ENCODE data around the gene NISCH.
A peak's percentile ranks its signal among the peaks of the same experiment; 100 is the strongest.

NISCH gene

GRCh38 chr3:52468336-52468735, 12.9 kb downstream of the NISCH start:
- ATAC-seq (ENCODE audit: low read depth): no peak

DNA sequence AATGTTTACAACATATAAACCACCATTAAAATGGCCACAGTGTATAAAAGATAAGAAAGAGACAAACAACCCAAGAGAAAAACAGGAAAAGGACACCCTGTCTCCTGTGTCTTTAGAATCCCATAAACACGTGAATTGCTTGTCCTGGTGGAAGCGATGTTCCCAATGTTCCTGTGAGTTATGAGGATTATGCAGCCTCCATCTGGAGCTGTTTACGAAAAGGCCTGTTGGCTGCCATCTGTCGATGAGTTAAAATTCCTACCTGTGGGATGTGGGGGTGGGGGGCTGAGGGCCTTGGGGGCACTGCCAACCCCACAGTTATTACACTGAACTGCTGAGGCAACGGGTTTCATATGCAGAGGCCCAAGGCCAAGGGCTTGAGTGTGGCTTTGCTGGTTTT, 13.6 kb downstream of the NISCH start:
- H3K9me3 ChIP-seq (ENCODE audit: severe bottlenecking): no peaks in the 10 kb centered on the region
- no peak for TF ChIP-seq CTCF (IDR thresholded peaks at IDR 0.05; ENCODE audit: poor library complexity, severe bottlenecking)
- DNase-seq (ENCODE audit: low spot score) (no peak), ATAC-seq (ENCODE audit: low read depth) (no peak)
- H3K27me3 ChIP-seq (ENCODE audit: insufficient read depth, poor library complexity, severe bottlenecking): no peaks in the 10 kb centered on the region
- H3K27ac ChIP-seq (ENCODE audit: poor library complexity, severe bottlenecking): no peak overlapping the region
- H3K36me3 ChIP-seq (ENCODE audit: low read depth): peaks cover 60% of the 10 kb centered on the region
- no peak overlapping the region for H3K4me3 ChIP-seq (ENCODE audit: severe bottlenecking)
- H3K4me1 ChIP-seq (ENCODE audit: insufficient read depth, poor library complexity, severe bottlenecking): no peaks in the 10 kb centered on the region

More at GRCh38 chr3:52468336-52468735, 12.9 kb downstream of the NISCH start:
- Histone ChIP-seq H3K27me3 (ENCODE audit: insufficient read depth, poor library complexity, severe bottlenecking) (no peaks in the 10 kb centered on the region), H3K27ac (ENCODE audit: poor library complexity, severe bottlenecking) (no peak overlapping the region), H3K4me3 (ENCODE audit: severe bottlenecking) (no peak overlapping the region), H3K4me1 (ENCODE audit: insufficient read depth, poor library complexity, severe bottlenecking) (no peaks in the 10 kb centered on the region), H3K9me3 (ENCODE audit: severe bottlenecking) (no peaks in the 10 kb centered on the region), H3K36me3 (ENCODE audit: low read depth) (peaks cover 58% of the 10 kb centered on the region)
- no peak for TF ChIP-seq CTCF (IDR thresholded peaks at IDR 0.05; ENCODE audit: poor library complexity, severe bottlenecking)
- no peak for DNase-seq (ENCODE audit: low spot score)

DNA sequence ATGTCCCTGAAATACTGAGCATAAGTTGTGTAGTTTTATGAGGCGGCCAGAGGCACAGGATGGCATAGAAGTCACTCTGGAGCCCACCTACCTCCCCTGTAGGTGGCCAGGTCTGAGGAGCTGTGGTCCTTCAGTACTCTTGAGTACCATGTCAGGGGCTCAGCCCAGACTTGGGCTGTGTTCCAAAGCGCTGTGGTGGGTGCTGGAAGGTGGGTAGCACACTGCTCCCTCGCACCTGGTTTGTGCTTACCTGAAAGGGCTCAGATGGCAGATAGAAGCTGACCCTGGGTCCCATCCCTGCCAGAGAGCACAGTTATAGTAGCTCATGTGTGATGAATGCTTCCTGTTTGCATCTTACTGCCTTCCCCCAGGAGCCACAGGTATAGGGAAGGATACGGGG, 15.5 kb downstream of the NISCH start:
- Histone ChIP-seq H3K27me3 (ENCODE audit: insufficient read depth, poor library complexity, severe bottlenecking) (no peaks in the 10 kb centered on the region), H3K36me3 (ENCODE audit: low read depth) (peaks cover 61% of the 10 kb centered on the region), H3K27ac (ENCODE audit: poor library complexity, severe bottlenecking) (no peak overlapping the region), H3K4me1 (ENCODE audit: insufficient read depth, poor library complexity, severe bottlenecking) (no peaks in the 10 kb centered on the region), H3K4me3 (ENCODE audit: severe bottlenecking) (no peak overlapping the region), H3K9me3 (ENCODE audit: severe bottlenecking) (no peaks in the 10 kb centered on the region)
- ATAC-seq (ENCODE audit: low read depth): no peak; the same call in 2 of the 3 replicates
- peak; percentile 39 for DNase-seq (ENCODE audit: low spot score)
- no peak for TF ChIP-seq CTCF (IDR thresholded peaks at IDR 0.05; ENCODE audit: poor library complexity, severe bottlenecking)

- no peaks in the 10 kb centered on the region for H3K9me3 ChIP-seq (ENCODE audit: severe bottlenecking)
- TF ChIP-seq CTCF (IDR thresholded peaks at IDR 0.05; ENCODE audit: poor library complexity, severe bottlenecking): peak; percentile 74
- ATAC-seq (ENCODE audit: low read depth) (peak; percentile 69), DNase-seq (ENCODE audit: low spot score) (peak; percentile 51)
- H3K4me1 ChIP-seq (ENCODE audit: insufficient read depth, poor library complexity, severe bottlenecking): no peaks in the 10 kb centered on the region
- H3K4me3 ChIP-seq (ENCODE audit: severe bottlenecking): no peak overlapping the region
- H3K36me3 ChIP-seq (ENCODE audit: low read depth): peaks cover 67% of the 10 kb centered on the region
- no peak overlapping the region for H3K27ac ChIP-seq (ENCODE audit: poor library complexity, severe bottlenecking)
- H3K27me3 ChIP-seq (ENCODE audit: insufficient read depth, poor library complexity, severe bottlenecking): no peaks in the 10 kb centered on the region
Measured at GRCh38 chr3:52471371-52472238, 16.2 kb downstream of the NISCH start.

Measured in RWPE2 (cell line).